ENCODE measurements around the gene HLTF. TPM values are rescaled to one million over a fixed set of nuclear protein-coding genes. Genes with fewer than 3 reads are reported as not detected.
A peak's percentile ranks its signal among the peaks of the same experiment; 100 is the strongest.
"Not testable (repeated sequence)": the region's sequence is repeated elsewhere in the genome, so short reads cannot be mapped to it uniquely, and the experiment has no call there.

The HLTF gene, protein sequence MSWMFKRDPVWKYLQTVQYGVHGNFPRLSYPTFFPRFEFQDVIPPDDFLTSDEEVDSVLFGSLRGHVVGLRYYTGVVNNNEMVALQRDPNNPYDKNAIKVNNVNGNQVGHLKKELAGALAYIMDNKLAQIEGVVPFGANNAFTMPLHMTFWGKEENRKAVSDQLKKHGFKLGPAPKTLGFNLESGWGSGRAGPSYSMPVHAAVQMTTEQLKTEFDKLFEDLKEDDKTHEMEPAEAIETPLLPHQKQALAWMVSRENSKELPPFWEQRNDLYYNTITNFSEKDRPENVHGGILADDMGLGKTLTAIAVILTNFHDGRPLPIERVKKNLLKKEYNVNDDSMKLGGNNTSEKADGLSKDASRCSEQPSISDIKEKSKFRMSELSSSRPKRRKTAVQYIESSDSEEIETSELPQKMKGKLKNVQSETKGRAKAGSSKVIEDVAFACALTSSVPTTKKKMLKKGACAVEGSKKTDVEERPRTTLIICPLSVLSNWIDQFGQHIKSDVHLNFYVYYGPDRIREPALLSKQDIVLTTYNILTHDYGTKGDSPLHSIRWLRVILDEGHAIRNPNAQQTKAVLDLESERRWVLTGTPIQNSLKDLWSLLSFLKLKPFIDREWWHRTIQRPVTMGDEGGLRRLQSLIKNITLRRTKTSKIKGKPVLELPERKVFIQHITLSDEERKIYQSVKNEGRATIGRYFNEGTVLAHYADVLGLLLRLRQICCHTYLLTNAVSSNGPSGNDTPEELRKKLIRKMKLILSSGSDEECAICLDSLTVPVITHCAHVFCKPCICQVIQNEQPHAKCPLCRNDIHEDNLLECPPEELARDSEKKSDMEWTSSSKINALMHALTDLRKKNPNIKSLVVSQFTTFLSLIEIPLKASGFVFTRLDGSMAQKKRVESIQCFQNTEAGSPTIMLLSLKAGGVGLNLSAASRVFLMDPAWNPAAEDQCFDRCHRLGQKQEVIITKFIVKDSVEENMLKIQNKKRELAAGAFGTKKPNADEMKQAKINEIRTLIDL
- 22.6 TPM for total RNA-seq

GRCh38 chr3:149086232-149086988 lies at the start of gene HLTF:
Gene HLTF, minus strand, starts transcription at chr3:149086533. Its CDS starts 197 bp downstream, at chr3:149086336.
- DNase-seq (ENCODE audit: low spot score): peak; percentile 95

DNA sequence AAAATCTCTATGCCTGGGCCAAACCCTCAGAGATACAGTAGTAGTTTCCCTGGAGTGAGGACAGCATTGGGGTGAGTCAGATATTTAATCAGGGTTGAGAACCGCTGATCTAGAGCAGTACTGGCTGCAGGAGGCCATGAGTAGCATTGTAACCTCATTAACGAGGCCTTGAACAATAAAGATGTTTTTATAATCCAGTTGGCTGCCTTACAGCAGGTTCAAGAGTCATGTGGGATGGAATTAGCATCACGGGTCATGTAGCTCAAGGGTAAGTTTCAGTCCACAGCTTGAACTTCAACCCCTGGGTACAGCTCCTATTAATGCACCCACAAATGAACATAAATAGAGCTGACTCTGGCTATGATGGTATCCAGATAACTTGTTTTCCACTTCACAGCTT lies 48.2 kb upstream of the HLTF start:
- peak; percentile 54 for DNase-seq (ENCODE audit: low spot score)

DNA sequence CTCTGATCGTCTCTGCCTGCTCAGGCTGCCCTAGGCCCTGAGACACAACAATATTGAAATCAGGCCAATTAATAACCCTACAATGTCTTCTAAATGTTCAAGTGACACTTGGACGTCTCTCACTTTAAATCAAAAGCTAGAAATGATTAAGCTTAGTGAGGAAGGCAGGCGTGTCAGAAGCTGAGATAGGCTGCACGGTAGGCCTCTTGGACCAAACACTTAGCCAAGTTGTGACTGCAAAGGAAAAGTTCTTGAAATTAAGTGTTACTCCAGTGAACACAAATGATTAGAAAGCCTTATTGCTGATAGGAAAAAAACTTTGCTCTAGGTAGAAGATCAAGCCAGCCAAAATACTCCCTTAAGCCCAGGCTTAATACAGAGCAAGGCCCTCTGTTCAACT lies 45.3 kb upstream of the HLTF start:
- no peak for DNase-seq (ENCODE audit: low spot score)

DNA sequence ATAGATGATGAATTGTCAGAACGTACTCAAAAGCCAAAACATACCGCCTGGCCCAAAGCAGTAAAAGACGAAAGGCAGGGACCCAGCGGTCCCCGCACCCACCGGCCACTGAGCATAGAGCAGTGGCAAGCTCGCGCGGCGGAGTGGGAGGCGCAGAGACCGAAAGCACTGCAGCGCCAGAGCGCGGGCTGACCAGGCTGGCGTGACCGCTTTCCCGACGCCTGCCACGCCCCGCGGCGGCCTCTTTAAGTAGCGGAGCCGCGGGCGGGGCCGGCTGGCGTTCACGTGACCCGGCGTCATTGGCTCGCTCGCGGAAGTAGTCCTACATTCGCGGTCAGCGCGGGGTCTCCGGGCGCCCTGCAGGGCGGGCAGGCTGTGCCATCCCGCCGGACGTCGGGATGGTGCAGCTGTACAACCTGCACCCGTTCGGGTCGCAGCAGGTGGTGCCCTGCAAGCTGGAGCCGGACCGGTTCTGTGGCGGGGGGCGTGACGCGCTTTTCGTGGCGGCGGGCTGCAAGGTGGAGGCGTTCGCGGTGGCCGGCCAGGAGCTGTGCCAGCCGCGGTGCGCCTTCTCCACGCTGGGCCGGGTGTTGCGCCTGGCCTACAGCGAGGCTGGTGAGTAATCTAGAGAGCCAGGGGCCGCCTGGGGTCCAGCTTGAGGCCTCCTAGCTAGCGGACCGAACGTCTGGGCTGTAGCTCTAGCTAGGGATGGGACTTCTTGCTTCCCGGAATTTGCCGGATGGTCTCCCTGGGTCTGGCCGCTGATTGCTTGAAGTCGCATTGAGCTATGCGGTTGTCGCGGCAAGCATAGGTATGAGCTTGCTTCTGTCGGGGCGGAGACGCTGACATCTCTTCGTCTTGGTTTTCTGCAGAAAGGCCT lies 43.2 kb upstream of the HLTF start, which contains the start of gene HPS3:
TSS of gene HPS3 (plus strand) at position 313 of the 880 bp plus-strand sequence. CDS start at position 399, 86 bp downstream.
- peak; percentile 93 for DNase-seq (ENCODE audit: low spot score)

GRCh38 chr3:149128821-149129220 lies 42.5 kb upstream of the HLTF start:
- DNase-seq (ENCODE audit: low spot score): no peak

- DNase-seq (ENCODE audit: low spot score): no peak
Observed at GRCh38 chr3:149122721-149123578, 36.6 kb upstream of the HLTF start.

GRCh38 chr3:149120051-149120972 lies 34.0 kb upstream of the HLTF start:
- DNase-seq (ENCODE audit: low spot score): no peak

- no peak for DNase-seq (ENCODE audit: low spot score)
Observed at GRCh38 chr3:149119466-149119865, 33.1 kb upstream of the HLTF start.

DNA sequence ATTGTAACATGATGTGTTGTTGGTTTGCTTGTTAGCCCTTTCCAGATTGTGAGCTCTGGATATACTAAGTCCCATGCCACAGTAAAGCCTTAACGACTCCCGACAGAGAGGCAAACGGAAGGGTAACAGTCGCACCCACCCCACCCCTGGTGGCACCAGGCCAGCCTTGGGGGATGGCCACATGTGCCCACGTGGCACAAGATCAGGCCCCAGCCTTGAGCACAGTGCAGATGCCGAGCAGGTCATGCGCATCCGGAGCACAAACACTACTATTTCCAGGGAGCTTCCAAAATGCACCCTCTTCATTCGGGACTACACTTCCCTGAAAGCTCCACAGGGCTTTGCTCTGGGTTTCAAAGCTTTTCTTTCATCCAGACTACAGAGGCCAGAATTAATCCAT lies 32.4 kb upstream of the HLTF start:
- no peak for DNase-seq (ENCODE audit: low spot score)

DNA sequence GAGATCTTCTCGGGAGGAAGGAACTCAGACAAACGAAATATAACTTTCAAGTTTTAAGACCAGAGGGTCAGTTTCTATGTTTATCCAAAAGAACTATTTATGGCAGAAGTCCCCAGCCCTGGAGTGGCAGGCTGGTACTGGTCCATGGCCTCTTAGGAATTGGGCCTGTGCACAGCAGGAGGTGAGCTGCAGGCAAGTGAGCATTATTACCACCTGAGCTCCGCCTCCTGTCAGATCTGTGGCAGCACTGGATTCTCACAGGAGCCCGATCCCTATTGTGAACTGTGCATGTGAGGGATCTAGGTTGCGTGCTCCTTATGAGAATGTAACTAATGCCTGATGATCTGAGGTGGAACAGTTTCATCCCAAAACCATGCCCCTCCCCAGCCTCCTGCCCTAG lies 28.8 kb upstream of the HLTF start:
- no peak for DNase-seq (ENCODE audit: low spot score)

- no peak for DNase-seq (ENCODE audit: low spot score)
Observed at GRCh38 chr3:149114458-149114857, 28.1 kb upstream of the HLTF start.

- DNase-seq (ENCODE audit: low spot score): no peak
Observed at GRCh38 chr3:149104484-149104883, 18.2 kb upstream of the HLTF start.

- DNase-seq (ENCODE audit: low spot score): no peak
Observed at GRCh38 chr3:149101641-149102040, 15.3 kb upstream of the HLTF start.

DNA sequence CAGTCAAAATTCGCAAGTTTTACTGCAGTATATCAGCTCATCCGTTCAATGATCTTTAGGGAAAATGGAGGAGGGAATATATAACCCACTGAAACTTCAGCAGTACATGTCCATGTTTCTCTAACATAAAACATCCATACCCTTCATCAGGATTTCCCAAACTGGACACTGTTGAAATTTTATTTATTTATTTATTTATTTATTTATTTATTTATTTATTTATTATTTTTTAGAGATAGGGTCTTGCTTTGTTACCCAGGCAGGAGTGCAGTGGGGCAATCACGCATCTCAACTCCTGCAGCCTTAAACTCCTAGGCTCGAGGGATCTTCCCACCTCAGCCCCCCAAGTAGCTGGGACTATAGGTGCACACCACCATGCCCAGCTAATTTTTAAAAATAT lies 14.8 kb upstream of the HLTF start:
- DNase-seq (ENCODE audit: low spot score): no peak

GRCh38 chr3:149097987-149098386 lies 11.7 kb upstream of the HLTF start:
- not testable (repeated sequence) for DNase-seq (ENCODE audit: low spot score)

- DNase-seq (ENCODE audit: low spot score): no peak
Observed at GRCh38 chr3:149095487-149095886, 9.2 kb upstream of the HLTF start.

DNA sequence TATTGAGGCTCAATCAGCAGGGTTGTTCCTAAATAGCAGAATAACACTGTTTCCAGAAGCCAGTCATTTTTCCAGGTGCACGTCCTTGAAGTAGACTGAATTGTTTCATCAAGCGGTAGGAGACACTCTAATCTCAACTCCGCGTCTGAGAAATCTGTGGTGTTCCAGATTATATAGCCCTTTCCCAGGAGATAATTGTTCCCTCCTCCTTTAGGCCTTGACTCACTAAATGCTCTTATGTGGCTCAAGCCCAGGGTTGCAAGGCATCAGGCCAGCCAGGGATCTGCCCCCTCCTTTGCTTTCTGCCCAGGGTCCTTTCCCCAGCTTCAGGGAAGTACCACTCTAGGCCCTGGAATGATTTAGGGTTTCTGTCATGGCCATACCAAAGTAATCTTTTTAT lies 5.7 kb upstream of the HLTF start:
- DNase-seq (ENCODE audit: low spot score): no peak

DNA sequence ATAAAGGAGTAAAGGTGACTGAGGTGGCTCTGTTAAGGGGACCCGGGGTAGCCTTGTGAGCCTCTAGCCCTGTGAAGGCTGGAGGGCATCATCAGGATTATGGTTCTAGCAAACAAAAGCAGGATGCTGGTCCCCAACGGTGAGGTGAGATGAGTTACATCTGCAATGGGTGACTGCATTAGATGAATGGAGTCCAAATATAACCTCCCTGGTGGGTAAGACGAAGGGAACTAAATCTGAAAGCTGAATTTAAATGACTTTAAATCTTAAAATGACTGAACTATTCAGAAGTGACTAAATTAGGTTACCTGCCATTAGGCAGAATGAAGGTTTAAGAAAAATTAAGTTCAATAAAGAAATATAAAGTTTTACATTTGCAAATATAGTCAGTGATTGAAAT lies 4.6 kb upstream of the HLTF start:
- DNase-seq (ENCODE audit: low spot score): no peak

DNA sequence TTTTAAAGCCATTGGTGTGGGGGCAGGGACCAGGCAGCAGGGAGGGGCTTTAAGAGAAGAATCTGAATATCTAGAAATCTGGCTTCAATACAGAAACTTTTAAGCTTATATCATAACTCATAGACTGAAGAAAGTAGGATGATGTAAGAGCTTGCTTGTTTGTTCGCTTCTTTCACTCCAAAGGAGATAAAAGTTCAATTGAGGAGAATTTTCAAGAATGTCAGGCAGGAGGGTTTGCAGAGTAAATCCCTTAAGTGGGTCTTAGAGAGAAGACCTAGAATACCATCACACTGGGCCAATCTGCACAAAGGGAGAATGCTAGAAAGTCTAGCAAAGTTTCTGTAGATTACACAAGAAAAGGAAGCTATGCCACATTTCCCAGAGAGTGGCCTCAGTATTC lies 4.1 kb upstream of the HLTF start:
- no peak for DNase-seq (ENCODE audit: low spot score)
